GM23248 (cell line): Measurements from ENCODE around the gene TMEM41A. TPM values are rescaled to one million over a fixed set of nuclear protein-coding genes. Genes with fewer than 3 reads are reported as not detected.

Experiments used
- DNase-seq: peaks from one replicate; pipeline ENCODE4 v3.0.0-alpha.2; 2015
- H2AFZ ChIP-seq: fragments of 200-600 bp; sonication (generic); 2 replicates; pipeline ENCODE4 v1.6.1; 2016; ENCODE audit warnings: antibody characterized with exemption
- H3F3A ChIP-seq: fragments of 200-600 bp; sonication (generic); 2 replicates; pipeline ENCODE4 v1.6.1; 2016; ENCODE audit warnings: mild to moderate bottlenecking, antibody characterized with exemption, mixed run types; ENCODE audit not compliant: insufficient read depth
- H3K27ac ChIP-seq: fragments of 200-600 bp; sonication (generic); 2 replicates; pipeline ENCODE4 v1.5.1; 2016; ENCODE audit warnings: mild to moderate bottlenecking
- H3K27me3 ChIP-seq: fragments of 200-600 bp; sonication (generic); replicated peaks from 2 replicates; pipeline ENCODE4 v1.6.1; 2016; ENCODE audit warnings: mild to moderate bottlenecking; ENCODE audit not compliant: insufficient read depth
- H3K36me3 ChIP-seq: fragments of 200-600 bp; sonication (generic); 2 replicates; pipeline ENCODE4 v1.6.1; 2016; ENCODE audit warnings: low read depth, mild to moderate bottlenecking
- H3K4me1 ChIP-seq: fragments of 200-600 bp; sonication (generic); 2 replicates; pipeline ENCODE4 v1.6.1; 2016; ENCODE audit warnings: mild to moderate bottlenecking; ENCODE audit not compliant: insufficient read depth
- H3K4me2 ChIP-seq: fragments of 200-600 bp; sonication (generic); one replicate; pipeline ENCODE4 v1.6.1; 2016; ENCODE audit warnings: mild to moderate bottlenecking; ENCODE audit not compliant: unreplicated experiment
- H3K4me3 ChIP-seq: fragments of 200-600 bp; sonication (generic); 2 replicates; pipeline ENCODE4 v1.5.1; 2016; ENCODE audit warnings: mild to moderate bottlenecking
- H3K79me2 ChIP-seq: fragments of 200-600 bp; sonication (generic); 2 replicates; pipeline ENCODE4 v1.6.1; 2016; ENCODE audit warnings: mild to moderate bottlenecking; ENCODE audit not compliant: insufficient read depth
- H3K9ac ChIP-seq: fragments of 200-600 bp; sonication (generic); 2 replicates; pipeline ENCODE4 v1.6.1; 2016; ENCODE audit warnings: mild to moderate bottlenecking
- H3K9me2 ChIP-seq: fragments of 200-600 bp; sonication (generic); 2 replicates; pipeline ENCODE4 v1.6.1; 2016; ENCODE audit warnings: mixed run types, mild to moderate bottlenecking, moderate library complexity; ENCODE audit not compliant: insufficient read depth
- H3K9me3 ChIP-seq: fragments of 200-600 bp; sonication (generic); one replicate; pipeline ENCODE4 v1.6.1; 2017; ENCODE audit warnings: low read depth
- H4K20me1 ChIP-seq: fragments of 200-600 bp; sonication (generic); 2 replicates; pipeline ENCODE4 v1.6.0; 2016; ENCODE audit not compliant: insufficient read depth
- EZH2 ChIP-seq: fragments of 200-600 bp; sonication (generic); IDR thresholded peaks from 2 replicates; pipeline ENCODE4 v1.6.1; 2018; ENCODE audit warnings: antibody characterized with exemption, mild to moderate bottlenecking; ENCODE audit not compliant: insufficient read depth, poor library complexity, severe bottlenecking
- EZH2phosphoT487 ChIP-seq: fragments of 200-600 bp; sonication (generic); IDR thresholded peaks from 2 replicates; pipeline ENCODE4 v1.6.1; 2018; ENCODE audit warnings: antibody characterized with exemption, moderate library complexity, mild to moderate bottlenecking, low read depth; ENCODE audit not compliant: insufficient read depth
- WGBS, 2 experiments: methylation state at CpG; one replicate each; pipeline ENCODE4 v1.1.6; 2015 to 2017; ENCODE audit warnings: low lambda C conversion rate in 2 of 2, low coverage in 1 of 2; ENCODE audit errors: missing lambda C conversion rate in 2 of 2; 5-methylcytosine and 5-hydroxymethylcytosine counted together
- in situ Hi-C: fragments of 300-500 bp; cut with MboI; formaldehyde crosslinking; loops from 2 replicates; pipeline ENCODE4 v1.15.0; 2020
- polyA plus RNA-seq: library from polyadenylated mRNA; unstranded; fragments of >200 nt; fragmentation: Nextera tagmentation; extraction: Ambion mirVana; gene quantifications from 2 replicates; pipeline ENCODE4 v1.2.1, GENCODE V29; 2016
- total RNA-seq: library from RNA; depleted of rRNA; stranded (reverse); fragments of >200 nt; shearing (Covaris generic); gene quantifications from 2 replicates; pipeline ENCODE4 v1.2.3, GENCODE V29; 2014

The TMEM41A gene
- total and polyA plus RNA-seq, 2 experiments from 2014 or later = 15.8 to 15.9 TPM

DNA sequence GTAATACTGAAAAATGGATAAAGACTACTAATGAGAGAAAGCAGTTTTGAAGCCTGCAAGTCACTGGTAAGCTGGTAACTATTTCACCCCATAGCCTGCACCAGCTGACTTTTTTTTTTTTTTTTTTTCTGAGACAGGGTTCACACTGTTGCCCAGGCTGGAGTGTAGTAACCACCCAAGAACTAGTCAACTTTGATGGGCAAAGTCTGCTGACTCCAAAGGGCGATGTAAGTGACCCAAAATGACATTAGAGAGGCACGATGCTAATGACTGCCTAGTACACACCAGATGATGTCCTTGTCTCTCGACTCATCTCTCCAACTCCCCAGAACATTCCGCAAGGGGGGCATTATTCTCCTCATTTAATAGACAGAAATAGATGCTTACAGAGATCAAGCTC is 12.9 kb upstream of the TMEM41A start:
- 48% methylated on average over 4 of the region's 4 CpGs for WGBS, 2 experiments
- no peaks in the 10 kb centered on the region for H3K36me3 ChIP-seq
- TF ChIP-seq EZH2 (no peak), EZH2phosphoT487 (no peak)

DNA sequence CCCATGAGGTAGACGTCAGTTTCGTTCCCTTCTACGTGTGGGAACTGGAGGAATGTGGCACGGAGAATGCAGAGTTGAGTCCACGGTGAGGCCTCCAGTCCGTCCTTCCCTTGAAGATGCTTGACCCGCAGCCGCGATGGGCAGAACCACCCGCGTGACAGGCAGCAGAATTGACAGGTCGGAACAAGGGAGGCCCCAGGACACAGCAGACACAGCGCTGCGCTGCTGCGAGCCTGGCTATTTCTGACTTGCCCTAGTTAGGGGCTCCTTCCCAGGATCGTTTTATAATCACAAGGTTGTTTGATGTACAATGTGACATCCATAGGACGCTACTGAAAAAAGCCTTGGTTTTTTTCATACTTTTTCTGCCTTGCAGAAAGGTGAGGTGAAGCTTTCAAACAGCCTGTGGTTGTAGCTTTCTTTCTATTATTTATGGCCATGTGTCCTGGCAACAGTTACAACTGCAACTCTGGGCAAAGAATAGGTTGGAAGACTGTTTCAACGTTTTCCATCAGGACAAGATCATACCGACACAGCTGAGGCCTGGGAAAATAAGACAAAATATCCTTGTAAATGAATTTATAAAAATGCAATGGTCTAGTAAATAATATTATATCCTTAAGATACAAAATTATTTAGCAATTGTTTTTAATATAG is 9.6 kb upstream of the TMEM41A start:
- no peaks in the 10 kb centered on the region for H3K27me3 ChIP-seq
- no peaks in the 10 kb centered on the region for H4K20me1 ChIP-seq
- no peaks in the 10 kb centered on the region for H3K9me3 ChIP-seq
- no peaks in the 10 kb centered on the region for H3F3A ChIP-seq
- H3K4me2 ChIP-seq = no peak overlapping the region
- in situ Hi-C loops = no loop called here
- 51 to 55% methylated on average over 19 of the region's 19 CpGs for WGBS, 2 experiments
- no peaks in the 10 kb centered on the region for H3K36me3 ChIP-seq
- no peaks in the 10 kb centered on the region for H3K4me1 ChIP-seq
- no peak overlapping the region for H3K4me3 ChIP-seq
- H3K9me2 ChIP-seq = no peaks in the 10 kb centered on the region
- no peak for DNase-seq
- no peaks in the 10 kb centered on the region for H3K79me2 ChIP-seq
- H2AFZ ChIP-seq = no peak overlapping the region
- H3K9ac ChIP-seq = no peak overlapping the region
- TF ChIP-seq EZH2phosphoT487 = no peak
- no peak overlapping the region for H3K27ac ChIP-seq

More for the DNA sequence above, 12.9 kb upstream of the TMEM41A start:
- H3F3A ChIP-seq = no peaks in the 10 kb centered on the region
- H2AFZ ChIP-seq = no peak overlapping the region
- H3K27ac ChIP-seq = no peak overlapping the region
- H3K79me2 ChIP-seq = no peaks in the 10 kb centered on the region
- H3K9ac ChIP-seq = no peak overlapping the region
- H3K4me3 ChIP-seq = no peak overlapping the region
- no peaks in the 10 kb centered on the region for H4K20me1 ChIP-seq
- H3K9me3 ChIP-seq = no peaks in the 10 kb centered on the region
- in situ Hi-C loops = no loop called here
- no peaks in the 10 kb centered on the region for H3K9me2 ChIP-seq
- no peak for DNase-seq
- no peaks in the 10 kb centered on the region for H3K4me1 ChIP-seq
- H3K4me2 ChIP-seq = no peak overlapping the region
- no peaks in the 10 kb centered on the region; the same call in 1 of the 2 replicates for H3K27me3 ChIP-seq

DNA sequence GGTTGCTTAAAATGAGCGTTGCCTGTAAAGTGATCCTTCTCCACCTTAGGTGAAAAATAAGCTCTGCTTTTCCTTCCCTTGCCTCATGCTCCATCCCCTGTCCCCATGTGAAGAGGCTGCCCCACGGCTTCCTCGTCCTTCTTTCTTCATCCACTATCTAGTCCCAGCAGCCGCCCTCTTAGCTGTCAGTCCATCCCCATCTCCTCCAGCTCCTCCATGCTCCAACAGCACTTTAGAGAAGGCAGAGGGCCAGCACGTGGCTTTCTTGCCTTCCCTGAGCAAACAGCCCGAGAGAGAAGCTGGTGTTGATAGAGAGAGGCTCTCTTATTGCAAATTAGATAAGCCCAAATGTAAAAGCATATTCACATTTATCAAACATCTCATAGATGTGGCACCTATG is 9.0 kb upstream of the TMEM41A start:
- DNase-seq = no peak
- TF ChIP-seq EZH2 (no peak), EZH2phosphoT487 (no peak)
- Histone ChIP-seq H3K27me3 (no peaks in the 10 kb centered on the region), H3K36me3 (no peaks in the 10 kb centered on the region), H3K4me1 (no peaks in the 10 kb centered on the region), H3K27ac (no peak overlapping the region), H3F3A (no peaks in the 10 kb centered on the region), H4K20me1 (no peaks in the 10 kb centered on the region), H3K9ac (no peak overlapping the region), H3K4me2 (no peak overlapping the region), H3K4me3 (no peak overlapping the region), H2AFZ (no peak overlapping the region), H3K9me3 (no peaks in the 10 kb centered on the region), H3K9me2 (no peaks in the 10 kb centered on the region), H3K79me2 (no peaks in the 10 kb centered on the region)
- 35 to 36% methylated on average over 6 of the region's 6 CpGs for WGBS, 2 experiments
- in situ Hi-C loops = no loop called here

DNA sequence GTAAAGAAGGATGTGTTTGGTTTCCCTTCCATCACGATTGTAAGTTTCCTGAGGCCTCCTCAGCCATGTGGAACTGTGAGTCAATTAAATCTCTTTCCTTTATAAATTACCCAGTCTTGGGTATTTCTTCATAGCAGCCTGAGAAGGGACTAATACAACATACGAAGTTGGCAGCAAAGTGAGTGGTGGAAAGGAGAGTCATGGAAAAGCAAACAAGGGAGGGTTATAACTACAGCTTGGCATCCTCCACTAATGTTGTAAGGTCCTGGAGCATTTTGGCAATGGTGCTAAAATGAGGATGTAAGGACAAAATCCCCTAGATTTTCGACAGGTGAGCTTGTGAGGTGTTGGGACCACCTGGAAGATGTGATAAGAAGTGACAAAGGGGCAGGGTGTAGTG is 5.8 kb upstream of the TMEM41A start:
- TF ChIP-seq EZH2phosphoT487 (no peak), EZH2 (no peak)
- in situ Hi-C loops = no loop called here
- 30 to 37% methylated on average over 3 of the region's 3 CpGs for WGBS, 2 experiments

DNA sequence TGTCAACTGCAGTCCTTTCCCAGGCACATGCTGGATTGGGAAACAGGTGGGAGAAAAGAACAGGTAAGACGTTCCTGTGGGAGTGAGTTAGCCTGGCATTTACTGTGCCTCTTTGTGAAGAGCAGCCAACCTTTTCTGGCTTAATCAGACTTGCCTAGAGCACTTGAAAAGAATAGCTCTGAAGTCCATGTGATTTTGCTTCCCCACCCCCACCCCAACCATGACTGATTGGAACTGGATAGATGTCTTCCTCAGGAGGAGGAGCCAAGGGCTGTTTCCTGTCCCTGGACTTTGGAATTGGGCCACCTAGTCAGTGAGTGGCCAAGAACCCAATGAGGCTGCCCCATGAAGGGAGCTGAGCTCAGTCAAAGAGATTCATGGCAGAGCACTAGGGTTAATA is 4.7 kb upstream of the TMEM41A start:
- H3K27ac ChIP-seq = no peak overlapping the region
- no peaks in the 10 kb centered on the region for H3F3A ChIP-seq
- H3K4me1 ChIP-seq = no peaks in the 10 kb centered on the region
- TF ChIP-seq EZH2 (no peak), EZH2phosphoT487 (no peak)
- no peak overlapping the region for H3K4me2 ChIP-seq
- no peak overlapping the region for H3K4me3 ChIP-seq
- in situ Hi-C loops = no loop called here
- H3K36me3 ChIP-seq = no peaks in the 10 kb centered on the region
- no peaks in the 10 kb centered on the region for H3K9me3 ChIP-seq
- DNase-seq = no peak
- H3K27me3 ChIP-seq = no peaks in the 10 kb centered on the region
- H3K9me2 ChIP-seq = no peaks in the 10 kb centered on the region
- no peaks in the 10 kb centered on the region for H4K20me1 ChIP-seq
- H3K9ac ChIP-seq = no peak overlapping the region
- H2AFZ ChIP-seq = no peak overlapping the region
- 13 to 33% methylated on average over 1 of the region's 1 CpG for WGBS, 2 experiments
- no peaks in the 10 kb centered on the region for H3K79me2 ChIP-seq

More for the DNA sequence above, 5.8 kb upstream of the TMEM41A start:
- H3K36me3 ChIP-seq = no peaks in the 10 kb centered on the region
- H3K27me3 ChIP-seq = no peaks in the 10 kb centered on the region
- H3K27ac ChIP-seq = no peak overlapping the region
- no peaks in the 10 kb centered on the region for H3K4me1 ChIP-seq
- H3K79me2 ChIP-seq = no peaks in the 10 kb centered on the region
- no peaks in the 10 kb centered on the region for H4K20me1 ChIP-seq
- no peak overlapping the region for H2AFZ ChIP-seq
- H3K9me3 ChIP-seq = no peaks in the 10 kb centered on the region
- H3F3A ChIP-seq = no peaks in the 10 kb centered on the region
- H3K9me2 ChIP-seq = no peaks in the 10 kb centered on the region
- H3K4me3 ChIP-seq = no peak overlapping the region
- peak; percentile 22 for DNase-seq
- no peak overlapping the region for H3K9ac ChIP-seq
- H3K4me2 ChIP-seq = no peak overlapping the region
